GM21367 (cell line): ENCODE data around the gene BRD9.
"Not testable (repeated sequence)": the region's sequence is repeated elsewhere in the genome, so short reads cannot be mapped to it uniquely, and the experiment has no call there.

Experiments
- ATAC-seq: cut with Tn5 transposase; IDR thresholded peaks from one replicate; pipeline ENCODE4 v1.9.1; 2021; ENCODE audit not compliant: unreplicated experiment

BRD9 gene

DNA sequence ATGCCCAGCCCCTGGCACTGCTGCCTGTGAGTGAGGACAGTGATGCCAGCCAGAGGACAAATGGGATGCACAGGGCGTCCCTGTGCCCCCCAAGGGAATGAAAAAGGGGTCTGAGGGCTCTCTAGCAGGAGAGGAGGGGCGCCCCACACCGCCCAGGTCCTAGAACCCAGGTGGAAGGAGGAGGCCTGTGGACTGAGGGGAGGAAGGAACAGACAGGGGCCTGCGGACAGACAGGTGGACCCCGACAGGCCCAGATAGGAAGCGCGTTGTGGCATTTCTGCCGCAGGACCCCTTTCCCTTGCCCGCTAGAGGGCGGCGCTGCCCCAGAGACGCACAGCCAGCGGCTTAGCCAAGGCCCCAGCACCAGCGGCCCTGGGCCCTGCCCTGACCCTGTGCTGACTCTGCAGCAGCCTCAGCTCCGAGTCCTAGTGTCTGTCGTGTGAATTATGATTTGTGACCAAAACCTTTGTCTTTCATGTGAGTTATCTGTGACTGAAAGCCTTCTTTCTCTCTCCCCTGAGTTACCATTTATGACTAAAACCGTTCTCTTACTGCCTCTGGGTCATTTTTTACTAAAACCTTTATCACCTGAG is 30.8 kb upstream of the BRD9 start:
- no peak for ATAC-seq

DNA sequence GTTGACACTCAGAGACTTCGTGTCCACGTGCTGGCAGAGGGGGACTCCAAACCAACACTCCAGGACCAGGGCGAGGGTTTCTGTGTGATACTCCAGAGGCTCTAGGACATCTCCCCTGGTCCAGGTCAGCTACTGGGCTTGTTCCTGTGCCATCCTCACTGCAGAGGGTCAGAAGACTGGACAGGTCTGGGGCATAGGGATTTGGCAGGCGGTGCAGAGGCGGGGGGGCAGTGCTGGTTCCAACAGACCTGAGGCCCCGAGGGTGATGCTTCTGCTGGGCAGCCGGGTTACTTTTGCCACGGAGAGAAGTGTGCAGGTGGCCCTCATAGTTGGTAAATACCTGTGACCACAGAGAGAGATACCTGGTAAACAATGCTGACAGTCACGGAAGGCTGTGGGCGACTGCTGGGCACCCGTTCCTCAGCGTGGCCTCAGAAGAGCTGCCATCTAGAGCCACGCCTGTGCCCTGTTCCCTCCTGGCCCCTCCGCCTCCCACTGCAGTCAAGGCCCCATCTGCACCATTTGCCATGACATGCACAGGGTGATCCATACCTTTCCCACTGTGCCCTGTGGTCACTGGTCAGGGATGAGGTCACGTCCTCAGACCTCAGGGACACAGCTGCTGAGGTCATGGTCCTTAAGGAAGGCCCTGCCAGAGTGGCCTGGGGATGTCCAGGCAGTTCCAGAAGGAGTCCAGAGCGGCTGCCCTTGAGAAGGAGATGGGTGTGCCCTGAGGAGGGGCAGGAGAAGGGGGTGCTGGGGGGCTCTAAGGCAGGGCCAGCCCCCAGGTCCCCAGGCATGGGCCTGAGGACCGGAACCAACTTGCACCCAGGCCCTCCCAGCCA is 30.1 kb upstream of the BRD9 start:
- ATAC-seq: no peak

DNA sequence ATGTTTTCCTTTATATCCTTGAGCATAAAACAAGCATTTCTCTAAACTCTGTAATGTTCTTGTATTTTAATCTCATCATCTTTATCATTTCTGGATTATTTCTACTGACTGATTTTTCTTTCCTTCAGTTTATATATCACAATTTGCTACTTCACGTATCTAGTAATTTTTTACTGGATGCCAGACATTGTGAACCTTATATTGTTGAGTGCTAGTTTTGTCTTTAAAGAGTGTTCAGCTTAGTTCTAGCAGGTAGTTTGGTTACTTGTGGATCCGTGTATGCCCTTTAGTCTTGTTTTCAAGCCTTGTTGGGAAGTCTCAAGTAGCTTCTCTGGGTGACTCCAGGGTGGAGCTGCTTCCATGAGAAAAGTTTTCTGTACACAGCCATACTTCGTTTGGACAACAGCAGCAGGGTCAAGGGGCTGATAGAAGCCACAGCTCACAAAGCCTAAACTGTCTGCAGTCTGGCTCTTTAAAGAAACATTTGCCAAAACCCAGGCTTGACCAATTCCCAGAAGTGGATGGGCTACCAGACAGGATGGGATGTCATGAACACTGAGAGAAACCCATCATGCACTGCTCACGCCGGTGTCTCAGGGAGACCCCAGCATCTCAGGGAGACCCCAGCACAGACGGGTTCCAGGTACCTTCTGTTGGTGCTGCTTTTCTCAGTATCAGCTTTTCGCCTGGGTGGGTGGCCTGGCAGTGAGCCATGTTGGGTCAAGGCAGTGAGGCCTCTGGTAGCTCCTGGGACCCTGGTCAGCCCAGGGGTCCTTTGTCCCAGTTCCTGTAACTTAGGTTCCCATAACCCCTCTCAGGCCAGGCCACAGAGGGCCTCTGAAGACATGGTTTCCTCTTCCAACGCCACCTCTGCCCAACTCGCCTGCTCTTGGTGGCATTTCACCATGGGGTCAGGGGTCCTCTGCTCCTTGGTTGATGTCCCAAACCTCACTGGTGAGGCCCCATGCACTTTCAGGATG is 29.1 kb upstream of the BRD9 start:
- no peak for ATAC-seq

DNA sequence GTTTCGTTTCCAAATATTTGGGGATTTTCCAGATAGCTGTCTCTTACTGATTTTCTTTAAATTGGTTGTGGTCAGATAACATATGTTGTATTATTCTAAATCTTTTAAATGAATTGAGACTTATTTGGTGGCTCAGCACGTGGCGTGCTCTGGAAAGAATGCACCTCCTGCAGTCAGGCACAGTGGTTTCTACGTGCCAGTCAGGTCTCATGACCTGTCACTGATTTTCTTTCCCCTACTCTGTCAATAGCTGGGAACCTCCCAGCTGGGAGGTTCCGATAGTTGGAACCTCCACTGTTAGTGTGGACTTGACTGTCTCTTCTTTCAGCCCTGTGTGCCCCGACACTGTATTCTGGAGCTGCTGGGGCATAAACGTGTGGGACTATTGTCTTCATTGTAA is 27.7 kb upstream of the BRD9 start:
- no peak for ATAC-seq

DNA sequence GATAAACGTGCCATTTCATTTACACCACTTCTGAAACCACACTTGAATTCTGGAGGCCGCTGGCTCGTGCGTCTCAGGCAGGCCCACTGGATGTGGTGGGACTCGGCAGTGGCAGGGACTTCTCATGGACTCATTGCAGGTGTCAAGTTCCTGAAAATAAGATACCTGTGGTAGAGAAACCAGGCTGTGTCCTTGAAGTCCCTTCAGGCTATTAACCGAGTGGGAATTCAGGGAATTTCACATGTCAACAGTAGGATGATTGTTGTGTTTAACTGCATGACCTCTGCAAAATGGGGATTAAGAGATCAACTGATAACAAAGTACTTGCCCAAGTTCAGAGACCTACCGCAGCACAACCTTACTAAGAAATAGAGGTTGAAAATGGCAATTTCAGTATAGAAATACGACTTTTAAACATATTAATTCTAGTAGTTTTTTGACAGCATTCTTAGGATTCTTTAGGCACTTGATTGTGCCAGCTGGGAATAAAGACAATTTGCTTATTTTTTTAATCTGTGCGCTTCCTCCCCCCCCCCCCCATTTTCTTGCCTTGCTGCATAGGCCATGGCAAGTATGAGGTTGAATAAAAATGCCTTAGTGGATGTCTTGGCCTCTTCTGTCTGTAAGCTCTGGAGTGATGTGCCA is 26.9 kb upstream of the BRD9 start:
- no peak for ATAC-seq

DNA sequence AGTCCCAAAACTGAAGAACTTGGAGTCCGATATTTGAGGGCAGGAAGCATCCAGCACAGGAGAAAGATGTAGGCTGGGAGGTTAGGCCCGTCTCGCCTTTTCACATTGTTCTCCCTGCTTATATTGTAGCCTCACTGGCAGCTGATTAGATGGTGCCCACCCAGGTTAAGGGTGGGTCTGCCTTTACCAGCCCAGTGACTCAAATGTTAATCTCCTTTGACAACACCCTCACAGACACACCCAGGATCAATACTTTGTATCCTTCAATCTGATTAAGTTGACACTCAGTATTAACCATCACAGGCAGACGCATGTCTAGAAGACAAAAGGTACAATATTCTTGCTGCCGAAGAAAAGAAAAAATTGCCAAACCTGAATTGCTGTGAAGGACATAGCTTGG is 26.1 kb upstream of the BRD9 start:
- ATAC-seq: not testable (repeated sequence)

DNA sequence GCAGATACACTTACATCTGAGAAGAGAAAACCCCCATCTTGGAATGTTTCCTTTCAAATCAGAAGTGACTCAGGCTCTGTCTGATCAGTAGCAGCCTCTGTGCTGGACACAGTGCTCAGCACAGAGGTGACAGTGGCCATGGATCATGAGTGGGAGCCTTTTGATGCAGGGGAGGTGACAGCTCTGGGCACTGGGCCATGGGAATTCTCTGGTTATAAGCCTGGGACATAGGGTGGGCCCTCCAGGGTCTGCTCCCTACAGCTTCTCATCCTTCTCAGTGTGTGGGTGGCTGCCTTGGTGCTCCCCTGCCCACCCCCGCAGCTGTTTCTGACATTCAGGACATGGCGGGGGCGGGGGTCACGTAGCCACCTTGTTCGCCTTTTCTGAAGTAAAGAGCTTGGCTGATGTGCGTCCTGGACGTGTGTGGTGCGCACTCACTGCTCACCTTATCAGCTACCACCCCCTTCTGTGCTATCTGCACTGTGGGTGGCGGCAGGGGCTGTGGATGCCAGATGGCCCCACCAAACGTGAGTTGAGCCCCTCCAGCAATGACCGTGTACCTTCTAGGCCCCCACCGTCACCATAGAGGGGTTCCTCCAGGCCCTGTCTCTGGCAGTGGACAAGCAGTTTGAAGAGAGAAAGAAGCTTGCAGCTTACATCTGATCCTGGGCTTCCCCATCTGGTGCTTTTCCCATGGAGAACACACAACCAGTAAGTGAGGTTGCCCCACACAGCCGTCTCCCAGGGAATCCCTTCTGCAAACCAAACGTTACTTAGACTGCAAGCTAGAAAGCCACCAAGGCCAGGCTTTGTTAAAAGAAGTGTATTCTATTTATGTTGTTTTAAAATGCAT is 24.1 kb upstream of the BRD9 start:
- ATAC-seq: no peak

DNA sequence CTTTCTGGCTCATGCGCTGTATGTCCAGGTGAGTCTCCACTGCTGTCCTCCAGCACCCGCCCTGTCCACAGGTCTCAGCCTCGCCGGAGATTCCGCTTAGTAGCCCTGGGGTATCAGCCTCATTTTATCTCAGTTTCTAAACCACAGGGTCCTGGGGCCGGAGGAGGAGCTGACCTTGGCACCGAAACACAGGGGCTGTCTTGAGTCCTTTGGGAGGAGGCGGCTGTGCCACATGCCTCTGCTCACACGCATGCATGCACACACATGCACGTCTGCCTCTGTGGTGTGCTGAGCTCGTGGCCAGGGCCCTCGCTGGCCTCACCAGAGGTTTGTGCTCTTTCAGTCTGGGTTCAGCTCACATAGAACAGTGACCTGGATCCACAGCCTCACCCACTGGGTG is 23.3 kb upstream of the BRD9 start:
- no peak for ATAC-seq

DNA sequence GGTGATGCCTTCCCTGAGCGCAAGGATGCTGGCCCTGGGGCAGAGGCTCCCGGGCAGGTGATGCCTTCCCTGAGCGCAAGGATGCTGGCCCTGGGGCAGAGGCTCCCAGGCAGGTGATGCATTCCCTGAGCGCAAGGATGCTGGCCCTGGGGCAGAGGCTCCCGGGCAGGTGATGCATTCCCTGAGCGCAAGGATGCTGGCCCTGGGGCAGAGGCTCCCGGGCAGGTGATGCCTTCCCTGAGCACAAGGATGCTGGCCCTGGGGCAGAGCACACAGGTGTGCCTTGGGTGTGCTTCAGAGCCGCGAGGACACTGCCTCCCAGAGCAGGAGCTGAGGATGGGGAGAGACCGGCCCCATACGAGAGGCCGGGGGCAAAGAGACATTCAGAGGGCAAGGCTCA is 22.7 kb upstream of the BRD9 start:
- not testable (repeated sequence) for ATAC-seq

DNA sequence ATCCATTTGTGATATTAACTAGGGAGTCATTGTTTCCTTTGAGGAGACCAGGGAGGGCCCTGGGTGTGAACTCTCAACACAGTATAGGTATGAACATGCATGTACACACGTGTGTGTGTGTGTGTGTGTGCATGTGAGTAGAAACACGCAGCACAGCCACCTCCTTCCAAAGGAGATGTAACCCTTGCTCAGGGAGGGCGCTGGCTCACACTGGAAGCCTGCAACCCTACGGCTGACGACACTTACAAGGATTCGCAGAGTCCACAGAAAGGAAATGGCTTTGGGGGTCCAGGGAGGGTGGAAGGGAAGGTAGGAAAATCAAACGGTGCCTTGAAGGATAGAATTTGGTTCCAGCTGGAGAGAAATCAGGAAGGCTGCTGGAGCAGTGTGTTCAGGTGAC is 22.0 kb upstream of the BRD9 start:
- ATAC-seq: no peak

DNA sequence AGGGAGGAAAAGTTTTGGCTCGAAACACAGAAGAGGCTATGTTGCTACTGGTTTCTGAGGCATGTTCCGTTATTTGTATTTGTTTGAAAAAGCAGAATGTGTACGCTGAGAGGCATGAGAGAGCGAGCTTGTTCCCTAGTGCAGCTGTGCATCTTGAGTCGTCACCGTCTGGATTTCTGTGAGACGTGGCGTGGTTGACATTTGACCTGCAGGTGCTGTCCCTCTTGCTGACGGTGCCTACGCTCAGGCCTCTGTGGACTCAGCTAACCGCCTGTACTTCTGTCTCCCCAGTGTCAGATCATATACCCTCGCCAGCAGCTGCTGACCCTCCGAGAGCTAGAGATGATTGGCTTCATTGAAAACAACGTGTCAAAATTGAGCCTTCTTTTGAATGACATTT is 21.6 kb upstream of the BRD9 start:
- ATAC-seq: no peak

DNA sequence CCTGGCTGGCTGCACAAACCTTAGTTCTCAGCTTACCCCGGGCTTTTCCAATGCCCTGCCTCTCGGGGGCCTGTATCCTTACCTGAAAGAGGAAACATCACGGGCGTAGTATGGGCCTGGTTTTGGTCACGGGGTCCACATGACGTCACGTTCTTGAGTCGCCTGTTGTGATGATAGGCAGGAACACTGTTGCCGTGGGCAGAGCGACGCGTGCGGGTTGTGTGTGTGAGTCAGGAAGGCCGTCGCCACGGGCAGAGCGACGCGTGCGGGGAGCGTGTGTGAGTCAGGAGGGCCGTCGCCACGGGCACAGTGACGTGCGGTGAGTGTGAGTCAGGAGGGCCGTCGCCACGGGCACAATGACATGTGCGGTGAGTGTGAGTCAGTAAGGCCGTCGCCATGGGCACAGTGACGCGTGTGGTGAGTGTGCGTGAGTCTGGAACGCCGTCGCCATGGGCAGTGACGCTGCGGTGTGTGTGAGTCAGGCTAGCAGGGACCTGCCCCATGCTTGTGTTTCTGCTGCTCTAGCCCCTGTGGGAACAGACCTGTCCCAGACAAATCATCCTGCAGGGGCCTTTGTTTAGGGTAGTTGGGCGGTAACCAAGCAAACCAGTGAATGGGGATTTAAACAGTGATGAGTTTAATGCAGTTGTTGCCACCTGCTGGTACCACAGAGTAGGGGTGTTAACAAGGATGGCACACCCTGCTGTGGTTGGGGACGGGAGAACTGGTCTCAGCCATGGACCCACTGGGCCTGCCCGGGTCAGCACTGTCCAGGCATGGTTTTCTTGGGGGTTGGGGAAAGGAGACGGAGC is 19.9 kb upstream of the BRD9 start:
- no peak for ATAC-seq

DNA sequence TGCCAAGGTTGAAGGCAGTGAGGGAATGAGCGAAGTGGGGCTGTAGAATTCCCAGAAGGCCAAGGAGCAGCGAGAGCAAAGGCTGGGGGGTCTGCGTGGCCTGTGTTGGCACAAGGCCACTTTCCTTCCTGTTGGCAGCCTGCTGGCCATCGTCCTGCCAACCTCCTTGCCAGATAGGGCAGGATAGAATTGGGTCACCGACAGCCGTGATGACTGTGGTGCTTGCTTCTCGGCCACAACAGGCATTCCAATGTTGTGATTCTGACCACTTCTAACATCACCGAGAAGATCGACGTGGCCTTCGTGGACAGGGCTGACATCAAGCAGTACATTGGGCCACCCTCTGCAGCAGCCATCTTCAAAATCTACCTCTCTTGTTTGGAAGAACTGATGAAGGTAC is 19.0 kb upstream of the BRD9 start:
- no peak for ATAC-seq

DNA sequence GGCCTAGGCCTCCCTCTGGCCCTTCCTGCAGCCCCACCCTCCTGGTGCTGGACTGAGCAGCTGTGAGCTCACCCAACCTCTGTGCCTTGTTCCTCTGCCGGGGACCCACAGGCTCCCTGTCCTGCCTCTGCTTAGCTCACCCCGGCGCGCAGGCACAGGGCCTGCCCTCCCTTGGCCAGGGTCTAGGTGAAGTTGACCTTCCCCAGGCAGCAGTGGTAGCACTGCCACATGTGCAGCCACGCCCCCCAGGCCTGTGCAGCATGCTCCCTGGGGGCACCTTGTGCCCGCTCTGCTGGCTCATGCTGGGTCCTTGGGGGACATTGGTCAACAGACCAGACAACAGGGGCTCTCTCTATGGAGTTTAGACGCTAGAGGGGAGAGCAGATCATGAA is 18.2 kb upstream of the BRD9 start:
- no peak for ATAC-seq

DNA sequence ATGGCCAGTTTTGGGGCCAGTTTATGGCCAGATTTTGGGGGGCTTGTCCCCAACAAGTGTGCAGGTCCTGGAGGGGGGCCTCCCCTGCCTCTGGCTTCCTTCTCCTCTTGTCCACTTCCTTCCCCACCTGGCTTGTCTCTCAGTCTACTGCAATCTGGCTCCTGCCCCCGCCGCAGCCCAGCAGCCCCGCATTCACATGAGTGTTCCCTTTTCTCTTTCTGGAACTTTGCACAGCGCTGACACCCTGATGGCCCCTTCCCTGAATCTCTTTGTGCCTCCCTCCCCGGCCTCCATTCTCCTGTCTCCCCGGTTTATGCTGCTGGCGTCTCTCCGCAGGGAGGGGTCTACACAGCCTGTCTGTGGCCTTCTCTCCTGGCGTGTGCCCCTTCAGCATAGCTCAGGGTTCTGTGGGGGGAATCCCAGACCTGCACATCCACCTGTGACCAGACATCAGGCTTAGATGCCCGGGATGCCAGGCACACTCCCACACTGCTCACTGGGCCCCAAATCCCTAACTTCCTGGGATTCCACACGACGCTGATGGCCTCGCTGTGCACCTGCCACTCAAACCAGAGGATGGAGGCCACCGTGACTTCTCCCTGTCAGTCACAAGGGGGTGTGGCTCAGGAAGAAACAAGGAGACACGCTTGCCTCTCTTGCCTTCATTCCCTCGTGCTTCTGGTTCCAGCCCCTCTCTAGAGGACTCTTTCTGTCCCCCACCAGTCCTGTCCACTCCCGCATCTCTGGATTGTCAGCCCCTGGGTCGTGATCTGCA is 17.6 kb upstream of the BRD9 start:
- ATAC-seq: no peak

DNA sequence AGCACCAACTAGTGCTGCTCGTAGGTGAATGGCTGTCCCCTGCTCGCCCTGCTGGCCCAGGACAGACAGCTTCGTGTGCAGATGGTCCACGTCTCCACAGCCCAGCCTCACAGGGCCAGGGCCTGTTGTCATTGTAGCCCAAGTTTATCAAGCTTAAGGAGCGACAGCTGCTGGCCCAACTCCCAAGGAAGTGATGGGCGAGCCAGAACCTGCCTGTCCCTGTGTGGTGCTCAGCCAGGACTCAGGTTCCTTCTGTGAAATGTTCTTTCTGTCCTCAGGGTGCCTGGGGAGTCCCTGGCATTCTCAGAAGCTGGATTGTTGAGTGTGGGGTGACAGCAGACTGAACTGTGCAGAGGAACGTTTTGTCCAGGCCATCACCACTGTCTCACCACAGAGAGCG is 16.5 kb upstream of the BRD9 start:
- ATAC-seq: no peak

DNA sequence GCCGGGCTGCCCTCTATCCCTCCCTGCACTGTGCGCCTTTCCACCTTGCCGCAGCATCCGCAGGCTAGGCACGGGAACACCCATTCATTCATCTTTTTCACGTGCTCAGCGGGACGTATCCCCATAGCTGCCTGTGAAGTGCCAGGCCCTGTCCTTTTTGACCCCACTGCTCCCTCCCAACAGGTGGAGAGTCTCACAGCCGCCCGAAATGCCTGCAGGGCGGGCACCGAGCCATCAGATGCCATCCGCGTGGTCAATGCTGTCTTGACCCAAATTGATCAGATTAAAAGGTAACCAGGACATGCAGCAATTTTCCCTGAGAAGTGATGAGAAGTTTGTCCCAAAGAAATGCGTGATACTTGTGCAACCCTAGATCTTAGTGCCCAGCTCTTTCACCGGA is 15.6 kb upstream of the BRD9 start:
- ATAC-seq: no peak

DNA sequence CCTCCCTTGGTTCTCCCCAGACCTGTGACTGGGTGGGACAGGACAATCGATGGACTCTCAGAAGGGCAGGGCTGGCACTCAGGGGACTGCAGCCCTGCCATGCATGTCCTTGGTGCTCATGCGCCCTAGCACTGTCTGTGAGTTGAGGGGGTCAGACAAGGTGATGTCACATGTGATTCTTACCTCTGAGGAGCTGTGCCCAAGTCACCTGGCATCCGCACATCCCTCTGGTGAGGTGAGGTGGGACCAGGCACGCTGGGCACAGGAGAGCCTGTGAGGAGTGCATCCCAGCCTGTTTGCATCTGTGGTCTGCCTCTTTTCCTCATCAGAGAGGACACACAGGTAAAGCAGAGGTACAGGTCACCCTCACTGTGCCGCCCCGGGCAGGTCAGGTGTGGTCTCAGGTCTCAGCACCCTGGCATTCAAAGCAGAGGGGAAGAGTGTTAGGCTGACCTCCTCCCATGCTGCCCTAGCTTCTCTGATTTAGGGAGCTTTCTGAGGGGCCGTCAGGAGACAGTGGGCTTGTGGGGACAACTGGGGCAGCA is 14.8 kb upstream of the BRD9 start:
- ATAC-seq: no peak
